SU-DHL-6 (cell line): Measurements from ENCODE around the gene SPG21.

Experiments
- H2AFZ ChIP-seq: fragments of 200-600 bp; sonication (generic); 2 replicates; pipeline ENCODE4 v1.6.1; 2014; ENCODE audit warnings: low read depth, mild to moderate bottlenecking, moderate library complexity, mixed read lengths, antibody characterized with exemption, low read length; ENCODE audit not compliant: severe bottlenecking
- H3F3A ChIP-seq: fragments of 200-600 bp; shearing (Covaris generic); 2 replicates; pipeline ENCODE4 v1.6.0; 2016; ENCODE audit warnings: antibody characterized with exemption, mild to moderate bottlenecking; ENCODE audit not compliant: insufficient read depth
- H3K27ac ChIP-seq: fragments of 200-600 bp; sonication (generic); 2 replicates; pipeline ENCODE4 v1.5.1; 2016; ENCODE audit warnings: low read depth, mild to moderate bottlenecking, low read length, moderate library complexity, mixed read lengths
- H3K27me3 ChIP-seq: fragments of 200-600 bp; sonication (generic), shearing (Covaris generic); 2 replicates; pipeline ENCODE4 v1.6.0; 2014; ENCODE audit warnings: mild to moderate bottlenecking, low read length
- H3K36me3 ChIP-seq: fragments of 200-600 bp; sonication (generic); 2 replicates; pipeline ENCODE4 v1.6.1; 2014; ENCODE audit warnings: mild to moderate bottlenecking, low read length, mixed read lengths
- H3K4me2 ChIP-seq: fragments of 300-600, 200-600 bp; shearing (Covaris generic), sonication (generic); 2 replicates; pipeline ENCODE4 v1.6.0; 2014; ENCODE audit warnings: low read length, low read depth, mild to moderate bottlenecking; ENCODE audit not compliant: poor library complexity, severe bottlenecking
- H3K4me3 ChIP-seq: fragments of 200-600 bp; sonication (generic); 2 replicates; pipeline ENCODE4 v1.5.1; 2014; ENCODE audit warnings: antibody characterized with exemption, low read length, mild to moderate bottlenecking, mixed read lengths; ENCODE audit not compliant: insufficient read depth, poor library complexity, severe bottlenecking
- H3K79me2 ChIP-seq: fragments of 200-600 bp; sonication (generic); 2 replicates; pipeline ENCODE4 v1.6.1; 2014; ENCODE audit warnings: mild to moderate bottlenecking, low read length, moderate library complexity; ENCODE audit not compliant: insufficient read depth
- H3K9ac ChIP-seq: fragments of 200-600 bp; sonication (generic); 2 replicates; pipeline ENCODE4 v1.7.0; 2014; ENCODE audit warnings: mild to moderate bottlenecking, low read length
- H3K9me2 ChIP-seq: fragments of 200-600 bp; sonication (generic); replicated peaks from 2 replicates; pipeline ENCODE4 v1.6.1; 2014; ENCODE audit warnings: low read length; ENCODE audit not compliant: insufficient read depth
- H3K9me3 ChIP-seq: fragments of 200-600 bp; sonication (generic); 2 replicates; pipeline ENCODE4 v1.6.1; 2014; ENCODE audit warnings: low read length, mixed read lengths; ENCODE audit not compliant: insufficient read depth
- H4K20me1 ChIP-seq: fragments of 200-600 bp; sonication (generic); 2 replicates; pipeline ENCODE4 v1.6.1; 2014; ENCODE audit warnings: low read depth, mild to moderate bottlenecking, antibody characterized with exemption, low read length, moderate library complexity, mixed read lengths
- CTCF ChIP-seq: fragments of 200-600 bp; sonication (generic); IDR thresholded peaks from one replicate; pipeline ENCODE4 v1.5.1; 2017; ENCODE audit warnings: antibody characterized with exemption, mild to moderate bottlenecking, low read length, moderate library complexity; ENCODE audit not compliant: insufficient read depth, poor library complexity, severe bottlenecking
- EZH2phosphoT487 ChIP-seq: fragments of 200-600 bp; sonication (generic), shearing (Covaris generic); conservative IDR thresholded peaks from 2 replicates; pipeline ENCODE4 v1.6.1; 2018; ENCODE audit warnings: mild to moderate bottlenecking, antibody characterized with exemption, low read length, moderate library complexity, mixed read lengths

SPG21 gene

DNA sequence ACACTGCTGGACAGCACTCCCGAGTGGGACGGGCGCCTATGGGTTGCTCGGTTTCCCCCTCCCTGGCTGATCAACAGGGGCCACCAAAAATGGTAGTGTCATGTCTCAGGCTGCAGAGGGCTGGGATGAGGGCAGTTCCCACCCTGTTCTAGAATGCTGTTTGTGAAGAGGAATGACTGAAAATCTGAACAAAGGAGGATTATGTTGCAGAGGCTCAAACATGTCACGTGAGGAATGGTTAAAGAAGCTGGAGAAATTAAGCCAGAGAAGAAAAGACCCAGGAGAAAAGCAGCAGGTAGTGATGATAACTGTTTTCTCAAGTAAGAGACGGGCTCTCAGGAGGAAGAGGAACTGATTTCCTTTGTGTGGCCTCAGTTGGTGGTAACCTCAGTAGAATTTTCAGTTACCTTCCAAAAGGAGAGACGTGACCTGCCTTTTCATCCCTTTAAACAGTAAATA is 10.4 kb downstream of the SPG21 start:
- peaks cover 5% of the 10 kb centered on the region for H3K79me2 ChIP-seq
- TF ChIP-seq EZH2phosphoT487 (no peak), CTCF (no peak)
- no peak overlapping the region for H2AFZ ChIP-seq
- H3K4me3 ChIP-seq, result no peak overlapping the region
- no peak overlapping the region for H3K9ac ChIP-seq
- H3K4me2 ChIP-seq, result no peak overlapping the region
- H3K27me3 ChIP-seq, result no peaks in the 10 kb centered on the region
- no peak overlapping the region for H3K27ac ChIP-seq
- H3K9me3 ChIP-seq, result no peaks in the 10 kb centered on the region
- no peaks in the 10 kb centered on the region for H3K9me2 ChIP-seq
- peaks cover 15% of the 10 kb centered on the region for H3K36me3 ChIP-seq
- no peaks in the 10 kb centered on the region for H3F3A ChIP-seq
- no peaks in the 10 kb centered on the region for H4K20me1 ChIP-seq

GRCh38 chr15:64975390-64975789 is 14.3 kb downstream of the SPG21 start:
- no peak overlapping the region for H3K9ac ChIP-seq
- peaks cover 16% of the 10 kb centered on the region for H3K36me3 ChIP-seq
- TF ChIP-seq EZH2phosphoT487 (no peak), CTCF (no peak)

DNA sequence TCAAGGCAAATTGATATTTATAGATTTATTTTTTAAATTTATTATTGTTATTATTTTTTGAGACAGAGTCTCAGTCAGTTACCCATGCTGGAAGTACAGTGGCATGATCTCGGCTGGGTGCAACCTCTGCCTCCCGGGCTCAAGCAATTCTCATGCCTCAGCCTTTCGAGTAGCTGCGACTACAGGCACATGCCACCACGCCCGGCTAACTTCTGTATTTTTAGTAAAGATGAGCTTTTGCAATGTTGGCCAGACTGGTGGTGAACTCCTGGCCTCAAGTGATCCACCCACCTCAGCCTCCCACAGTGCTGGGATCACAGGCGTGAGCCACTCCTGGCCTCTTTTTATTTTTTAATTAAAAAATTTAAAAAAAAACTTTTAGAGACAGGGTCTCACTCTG is 19.0 kb downstream of the SPG21 start:
- no peak overlapping the region for H3K4me2 ChIP-seq

More at GRCh38 chr15:64975390-64975789, 14.3 kb downstream of the SPG21 start:
- H3F3A ChIP-seq, result no peaks in the 10 kb centered on the region
- H3K4me3 ChIP-seq, result no peak overlapping the region
- H3K79me2 ChIP-seq, result no peaks in the 10 kb centered on the region
- no peak overlapping the region for H3K27ac ChIP-seq
- H2AFZ ChIP-seq, result no peak overlapping the region
- no peaks in the 10 kb centered on the region for H3K9me2 ChIP-seq
- no peak overlapping the region for H3K4me2 ChIP-seq
- no peaks in the 10 kb centered on the region for H3K9me3 ChIP-seq
- no peaks in the 10 kb centered on the region for H4K20me1 ChIP-seq
- no peaks in the 10 kb centered on the region for H3K27me3 ChIP-seq

More for the DNA sequence above, 19.0 kb downstream of the SPG21 start:
- no peak overlapping the region for H3K27ac ChIP-seq
- H3K4me3 ChIP-seq, result no peak overlapping the region
- H3K79me2 ChIP-seq, result no peaks in the 10 kb centered on the region
- TF ChIP-seq CTCF (no peak), EZH2phosphoT487 (no peak)
- H4K20me1 ChIP-seq, result no peaks in the 10 kb centered on the region
- no peaks in the 10 kb centered on the region for H3K27me3 ChIP-seq
- no peak overlapping the region for H2AFZ ChIP-seq
- H3K36me3 ChIP-seq, result peaks cover 26% of the 10 kb centered on the region
- H3K9ac ChIP-seq, result no peak overlapping the region
- H3K9me2 ChIP-seq, result no peaks in the 10 kb centered on the region
- H3K9me3 ChIP-seq, result no peaks in the 10 kb centered on the region
- H3F3A ChIP-seq, result no peaks in the 10 kb centered on the region
